SK-MEL-5 (cell line): Measurements from ENCODE around the gene GON4L. TPM values are rescaled to one million over a fixed set of nuclear protein-coding genes. Genes with fewer than 3 reads are reported as not detected.
"Not testable (repeated sequence)": the region's sequence is repeated elsewhere in the genome, so short reads cannot be mapped to it uniquely, and the experiment has no call there.

ENCODE experiments used
- DNase-seq: peaks from one replicate; pipeline ENCODE4 v3.0.0-alpha.2; 2016; ENCODE audit warnings: low read depth, low spot score
- in situ Hi-C: cut with HindIII; loops from 2 replicates; pipeline ENCODE4 v1.10.0; 2016; ENCODE audit warnings: low sequenced_read_pairs, high pct_unique_total_duplicates, low pct_unique_long_range_greater_than_20kb
- total RNA-seq: library from RNA; depleted of rRNA; stranded (reverse); fragments of >200 nt; shearing (Covaris generic); gene quantifications from 2 replicates; pipeline ENCODE4 v1.2.3, GENCODE V29; 2014

Gene GON4L
- total RNA-seq, 1 experiment from 2014 or later = 15.9 TPM

DNA sequence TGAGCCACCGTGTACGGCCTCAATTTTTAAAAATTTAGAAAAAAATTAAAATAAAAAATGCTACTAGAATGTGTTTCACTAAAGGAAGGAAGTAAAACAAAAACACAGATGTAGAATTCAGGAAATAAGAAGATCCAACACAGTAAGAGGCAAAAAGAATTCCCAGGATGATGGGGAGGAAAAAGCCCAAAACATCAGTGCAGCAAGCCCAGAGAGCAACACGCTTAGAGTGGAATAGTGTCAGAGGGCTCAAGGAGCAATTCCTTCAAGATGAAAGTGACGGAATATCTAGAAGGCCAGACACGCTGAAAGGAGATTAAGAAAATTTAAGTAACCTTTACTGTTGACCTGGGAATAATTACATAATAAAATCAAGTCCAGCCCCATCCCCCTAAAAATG is 87.8 kb downstream of the GON4L start:
- in situ Hi-C loops = no loop called here
- no peak for DNase-seq

DNA sequence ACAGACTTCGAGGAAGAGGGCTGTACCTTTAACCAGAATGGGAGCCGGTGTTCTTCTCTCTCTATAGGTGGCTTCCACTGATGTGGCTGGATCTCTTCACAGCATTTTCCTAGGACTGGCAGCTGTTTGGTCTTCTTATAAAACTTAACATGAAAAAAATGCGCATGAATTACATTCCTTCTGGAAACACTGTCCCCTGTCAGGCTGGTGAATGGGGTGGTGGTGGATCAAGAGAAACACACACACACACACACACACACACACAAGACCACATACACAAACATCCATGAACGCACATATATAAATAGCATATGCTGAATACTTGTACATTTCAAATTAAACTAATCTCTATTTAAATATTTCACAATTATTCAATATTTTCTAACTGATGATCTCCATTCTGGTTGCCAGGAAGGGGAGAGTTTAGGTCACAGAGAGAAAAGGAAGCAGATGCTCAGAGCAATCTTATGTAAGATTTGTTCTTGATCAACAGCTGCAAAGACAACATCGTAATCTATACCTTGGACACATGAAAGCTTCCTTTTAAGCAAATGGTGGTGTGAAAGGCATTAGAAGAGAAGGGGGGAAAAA is 89.5 kb downstream of the GON4L start:
- in situ Hi-C loops = not testable (repeated sequence)

GRCh38 chr1:155763989-155764388 is 93.0 kb downstream of the GON4L start:
- DNase-seq, in situ Hi-C loops: not testable (repeated sequence)

More for the DNA sequence above, 89.5 kb downstream of the GON4L start:
- DNase-seq = not testable (repeated sequence)

DNA sequence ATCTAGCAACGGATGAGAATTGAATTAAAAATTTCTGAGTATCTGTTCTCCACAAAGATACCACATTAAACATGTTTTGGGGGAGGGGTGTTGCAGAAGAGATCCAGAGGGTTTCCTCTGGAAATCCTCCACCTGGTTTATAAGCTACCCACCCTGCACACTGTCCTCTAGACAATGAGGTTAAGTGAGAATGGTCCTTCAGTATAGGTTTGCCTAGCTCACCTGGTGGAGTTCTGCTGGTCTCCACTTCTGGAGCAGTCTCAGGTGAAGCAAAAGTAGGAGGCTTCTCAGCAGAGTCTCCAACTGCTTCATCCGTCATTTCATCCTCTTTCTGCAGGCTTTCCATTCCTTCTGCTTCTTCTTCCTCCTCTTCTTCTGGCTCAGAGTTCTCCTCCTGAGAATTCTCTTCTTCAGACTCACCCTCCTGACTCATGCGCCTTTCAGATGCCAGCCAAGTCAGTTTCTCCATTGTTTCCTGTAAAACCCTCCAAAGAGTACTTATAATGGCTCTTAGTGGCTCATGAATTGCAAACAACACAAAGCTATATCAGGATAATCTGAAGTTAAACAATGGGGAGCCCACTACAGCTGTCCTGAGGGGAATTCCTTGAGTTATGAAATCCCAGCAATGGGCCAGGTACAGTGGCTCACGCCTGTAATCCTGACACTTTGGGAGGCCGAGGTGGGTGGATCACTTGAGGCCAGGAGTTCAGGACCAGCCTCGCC is 93.8 kb downstream of the GON4L start:
- peak; percentile 73 for DNase-seq
- in situ Hi-C loops = not testable (repeated sequence)

GRCh38 chr1:155761736-155762405 is 95.1 kb downstream of the GON4L start:
- no peak for DNase-seq
- in situ Hi-C loops = no loop called here

DNA sequence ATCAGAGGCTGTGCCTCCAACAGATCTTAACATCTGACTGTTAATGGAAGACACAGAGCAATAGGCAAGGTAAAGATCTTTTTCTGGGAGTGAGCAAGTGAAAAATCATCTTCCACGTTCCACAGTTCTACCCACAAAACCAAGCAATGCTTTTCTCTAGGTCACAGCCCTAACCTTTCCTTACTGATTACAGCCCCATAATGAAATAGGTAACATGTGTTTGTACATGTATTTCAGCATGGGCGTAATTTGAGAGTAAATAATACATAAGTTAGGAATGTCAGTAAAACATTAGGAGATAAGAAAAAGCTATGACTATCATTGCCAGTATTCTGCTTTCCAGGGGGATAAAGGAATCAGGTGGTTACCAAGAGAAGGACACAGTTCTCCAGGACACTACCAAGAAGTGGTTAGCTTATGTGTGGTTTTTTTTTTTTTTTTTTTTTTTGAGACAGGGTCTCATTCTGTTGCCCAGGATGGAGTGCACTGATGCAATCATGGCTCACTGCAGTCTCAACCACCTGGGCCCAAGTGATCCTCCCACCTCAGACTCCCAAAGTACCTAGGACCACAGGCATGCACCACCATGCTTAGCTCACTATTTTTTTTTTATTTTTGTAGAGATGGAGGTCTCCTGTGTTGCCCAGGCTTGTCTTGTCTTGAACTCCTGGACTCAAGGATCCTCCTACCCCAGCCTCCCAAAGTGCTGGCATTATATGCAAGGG is 96.1 kb downstream of the GON4L start:
- in situ Hi-C loops = no loop called here
- DNase-seq = no peak

- no peak for DNase-seq
- in situ Hi-C loops = no loop called here
These were observed 96.9 kb downstream of the GON4L start for GRCh38 chr1:155759966-155760630.

GRCh38 chr1:155759017-155759416 is 98.0 kb downstream of the GON4L start:
- in situ Hi-C loops, DNase-seq: not testable (repeated sequence)

DNA sequence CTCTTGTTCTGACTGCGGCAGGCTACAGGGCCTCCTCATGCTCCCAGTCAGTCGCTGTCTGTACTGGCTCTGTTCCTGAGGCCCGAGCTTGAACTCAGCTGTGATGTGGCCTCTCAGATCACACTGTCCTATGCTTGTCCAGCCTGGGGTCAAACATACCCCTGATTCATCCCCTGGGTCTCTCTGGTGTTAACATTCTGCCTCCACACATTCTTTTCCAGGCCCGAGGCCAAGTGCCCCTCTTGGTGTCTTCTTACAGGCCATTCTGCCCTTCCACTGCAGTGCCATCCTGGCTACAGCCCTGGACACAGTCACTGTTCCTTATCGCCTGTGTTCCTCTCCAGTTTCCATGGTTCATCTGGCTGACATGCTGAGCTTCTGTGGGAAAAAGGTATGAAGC is 108.9 kb downstream of the GON4L start:
- in situ Hi-C loops = not testable (repeated sequence)

DNA sequence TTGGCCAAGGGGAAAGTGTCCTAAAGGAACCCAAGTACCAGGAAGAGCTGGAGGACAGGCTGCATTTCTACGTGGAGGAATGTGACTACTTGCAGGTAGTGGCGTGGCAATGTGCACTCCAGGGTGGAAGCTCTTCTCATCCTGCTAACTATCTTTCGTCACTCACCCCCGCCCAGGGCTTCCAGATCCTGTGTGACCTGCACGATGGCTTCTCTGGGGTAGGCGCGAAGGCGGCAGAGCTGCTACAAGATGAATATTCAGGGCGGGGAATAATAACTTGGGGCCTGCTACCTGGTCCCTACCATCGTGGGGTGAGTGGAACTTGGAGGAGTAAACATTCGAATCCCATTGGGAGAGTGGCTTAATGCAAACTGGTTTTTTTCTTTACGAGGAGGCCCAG is 109.4 kb downstream of the GON4L start:
- in situ Hi-C loops, DNase-seq: not testable (repeated sequence)

More for the DNA sequence above, 108.9 kb downstream of the GON4L start:
- DNase-seq = not testable (repeated sequence)

DNA sequence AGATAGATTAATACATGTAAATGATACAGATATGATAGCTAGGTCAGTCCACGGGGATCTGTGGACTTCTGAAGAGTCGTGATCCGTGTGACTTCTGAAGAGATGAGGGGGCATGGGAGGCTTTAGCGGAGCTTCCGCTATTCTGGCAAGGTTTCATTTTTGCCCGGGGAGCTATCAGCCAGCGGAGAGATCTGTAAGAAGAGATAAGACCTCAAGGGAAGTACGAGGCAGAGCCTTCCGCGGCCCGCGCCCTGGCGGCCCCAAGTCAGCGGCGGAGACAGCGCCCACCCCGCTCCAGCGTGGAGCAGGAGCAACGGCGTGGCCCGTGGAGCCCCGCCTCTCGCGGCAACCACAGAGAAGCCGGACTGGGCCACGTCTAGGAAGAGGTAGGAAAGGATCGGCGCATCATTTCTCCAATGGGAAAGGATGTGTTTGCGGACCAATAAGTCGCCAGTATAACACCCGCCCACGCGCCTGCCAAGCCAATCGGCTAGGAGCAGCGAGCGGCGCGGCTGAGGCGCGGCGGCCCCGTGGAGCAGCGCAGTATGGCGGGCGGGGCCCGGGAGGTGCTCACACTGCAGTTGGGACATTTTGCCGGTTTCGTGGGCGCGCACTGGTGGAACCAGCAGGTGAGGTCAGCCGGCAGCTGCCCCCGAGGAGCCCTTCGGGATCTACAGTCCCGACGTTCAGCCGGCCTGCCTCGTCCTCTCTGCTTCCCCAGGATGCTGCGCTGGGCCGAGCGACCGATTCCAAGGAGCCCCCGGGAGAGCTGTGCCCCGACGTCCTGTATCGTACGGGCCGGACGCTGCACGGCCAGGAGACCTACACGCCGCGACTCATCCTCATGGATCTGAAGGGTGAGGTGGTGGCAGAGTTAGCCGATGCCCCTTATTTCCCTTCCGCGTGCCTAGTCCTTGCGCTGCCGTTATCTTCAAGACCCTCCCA is 111.5 kb downstream of the GON4L start:
- DNase-seq = peak; percentile 98
- in situ Hi-C loops = not testable (repeated sequence)

DNA sequence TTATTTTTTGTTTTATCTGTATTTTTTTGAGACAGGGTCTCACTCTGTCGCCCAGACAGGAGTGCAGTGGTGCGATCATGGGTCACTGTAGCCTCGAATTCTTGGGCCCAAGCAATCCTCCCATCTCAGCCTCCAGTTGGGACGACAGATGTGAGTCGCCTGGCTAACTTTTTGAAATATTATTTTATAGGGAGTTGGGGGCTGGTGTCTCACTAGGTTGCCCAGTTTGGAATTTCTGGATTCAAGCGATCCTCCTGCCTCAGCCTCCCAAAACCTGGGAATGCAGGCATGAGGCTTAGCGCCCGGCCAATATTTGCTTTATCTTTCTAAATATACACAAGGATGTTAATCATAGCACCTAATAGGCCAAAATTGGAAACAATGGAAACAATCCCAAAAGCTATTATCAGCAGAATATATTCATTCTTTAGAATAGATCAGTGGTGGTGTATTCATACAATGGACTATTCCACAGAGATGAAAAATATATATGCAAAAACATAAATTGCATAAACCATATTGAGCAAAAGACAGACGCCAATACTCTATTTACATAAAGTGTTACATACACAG is 112.2 kb downstream of the GON4L start:
- in situ Hi-C loops = no loop called here

GRCh38 chr1:155741908-155742307 is 115.1 kb downstream of the GON4L start:
- in situ Hi-C loops = no loop called here
- no peak for DNase-seq

More for the DNA sequence above, 112.2 kb downstream of the GON4L start:
- no peak for DNase-seq

DNA sequence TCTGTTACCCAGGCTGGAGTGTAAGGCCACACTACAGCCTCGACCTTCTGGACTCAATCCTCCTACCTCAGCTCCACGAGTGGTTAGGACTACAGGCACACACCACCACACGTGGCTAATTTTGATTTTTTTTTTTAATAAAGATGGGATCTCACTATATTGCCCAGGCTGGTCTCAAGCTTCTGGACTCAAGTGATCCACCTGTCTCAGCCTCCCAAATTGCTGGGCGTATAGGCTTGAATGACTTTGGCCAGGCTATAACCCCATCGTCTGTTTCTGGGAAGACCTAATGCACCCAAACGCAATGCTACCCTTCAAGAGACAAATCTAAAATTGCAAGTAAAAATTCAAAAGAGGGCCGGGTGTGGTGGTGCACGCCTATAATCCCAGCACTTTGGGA is 116.0 kb downstream of the GON4L start:
- no peak for DNase-seq
- in situ Hi-C loops = no loop called here

DNA sequence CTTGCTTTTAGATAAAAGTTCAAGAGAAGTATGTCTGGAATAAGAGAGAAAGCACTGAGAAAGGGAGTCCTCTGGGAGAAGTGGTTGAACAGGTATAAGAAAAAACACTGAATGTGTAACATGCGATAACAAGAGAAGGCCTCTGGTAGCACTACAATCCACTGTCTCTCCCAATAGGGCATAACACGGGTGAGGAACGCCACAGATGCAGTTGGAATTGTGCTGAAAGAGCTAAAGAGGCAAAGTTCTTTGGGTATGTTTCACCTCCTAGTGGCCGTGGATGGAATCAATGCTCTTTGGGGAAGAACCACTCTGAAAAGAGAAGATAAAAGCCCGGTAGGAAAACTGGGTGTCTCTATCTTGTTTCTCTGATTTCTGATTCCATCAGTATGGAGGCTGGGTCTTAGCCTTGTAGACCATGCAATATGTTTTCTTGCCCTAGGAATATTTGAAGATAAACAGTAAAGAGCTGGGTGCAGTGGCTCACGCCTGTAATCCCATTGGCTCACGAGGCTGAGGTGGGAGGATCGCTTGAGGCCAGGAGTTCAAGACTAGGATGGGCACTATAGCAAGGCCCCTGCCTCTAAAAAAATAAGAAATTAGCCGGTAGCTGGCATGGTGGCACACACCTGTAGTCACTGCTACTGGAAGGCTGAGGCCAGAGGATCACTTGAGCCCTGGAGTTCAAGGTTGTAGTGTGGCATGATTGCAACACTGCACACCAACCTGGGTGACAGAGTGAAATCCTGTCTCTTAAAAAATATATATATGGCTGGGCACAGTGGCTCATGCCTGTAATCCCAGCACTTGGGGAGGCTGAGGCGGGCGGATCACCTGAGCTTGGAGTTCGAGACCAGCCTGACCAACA is 127.7 kb downstream of the GON4L start:
- in situ Hi-C loops = no loop called here
- DNase-seq = peak; percentile 90
